HEK293 (cell line): Measurements from ENCODE around the gene ITGA2B.
A peak's percentile ranks its signal among the peaks of the same experiment; 100 is the strongest.

Experiments used
- GFI1B ChIP-seq: fragments of 450-650 bp; formaldehyde crosslinking; IDR thresholded peaks from 2 replicates; pipeline ENCODE4 v1.5.1; 2016; ENCODE audit warnings: missing biosample characterization, missing genetic modification characterization
- GLI4 ChIP-seq: fragments of 450-650 bp; formaldehyde crosslinking; IDR thresholded peaks from 2 replicates; pipeline ENCODE4 v1.5.1; 2016; ENCODE audit warnings: missing biosample characterization, missing genetic modification characterization
- SETDB1 ChIP-seq: IDR thresholded peaks from one replicate; pipeline ENCODE4 v1.6.1; 2017; ENCODE audit warnings: mild to moderate bottlenecking, low read length, moderate library complexity, mixed read lengths; ENCODE audit not compliant: insufficient read length
- ZBTB17 ChIP-seq: fragments of 450-650 bp; formaldehyde crosslinking; IDR thresholded peaks from 2 replicates; pipeline ENCODE4 v1.5.1; 2016; ENCODE audit warnings: missing biosample characterization, missing genetic modification characterization
- ZBTB48 ChIP-seq: fragments of 450-650 bp; formaldehyde crosslinking; IDR thresholded peaks from 2 replicates; pipeline ENCODE4 v1.5.1; 2016; ENCODE audit warnings: missing biosample characterization, missing genetic modification characterization
- ZFP69B ChIP-seq: fragments of 450-650 bp; formaldehyde crosslinking; IDR thresholded peaks from 2 replicates; pipeline ENCODE4 v1.5.1; 2016; ENCODE audit warnings: missing biosample characterization, missing genetic modification characterization
- ZNF10 ChIP-seq: fragments of 450-650 bp; formaldehyde crosslinking; IDR thresholded peaks from 2 replicates; pipeline ENCODE4 v1.5.1; 2017; ENCODE audit warnings: missing biosample characterization, missing genetic modification characterization
- ZNF146 ChIP-seq: fragments of 450-650 bp; formaldehyde crosslinking; IDR thresholded peaks from 2 replicates; pipeline ENCODE4 v1.5.1; 2016; ENCODE audit warnings: missing biosample characterization, missing genetic modification characterization
- ZNF157 ChIP-seq: fragments of 450-650 bp; formaldehyde crosslinking; IDR thresholded peaks from 2 replicates; pipeline ENCODE4 v1.5.1; 2016; ENCODE audit warnings: missing biosample characterization, missing genetic modification characterization
- ZNF2 ChIP-seq: fragments of 450-650 bp; formaldehyde crosslinking; IDR thresholded peaks from 2 replicates; pipeline ENCODE4 v1.5.1; 2016; ENCODE audit warnings: missing biosample characterization, missing genetic modification characterization
- ZNF24 ChIP-seq: fragments of 450-650 bp; formaldehyde crosslinking; IDR thresholded peaks from 2 replicates; pipeline ENCODE4 v1.5.1; 2016; ENCODE audit warnings: missing biosample characterization, missing genetic modification characterization
- ZNF248 ChIP-seq: fragments of 450-650 bp; formaldehyde crosslinking; IDR thresholded peaks from 2 replicates; pipeline ENCODE4 v1.5.1; 2017; ENCODE audit warnings: missing biosample characterization, missing genetic modification characterization
- ZNF514 ChIP-seq: fragments of 450-650 bp; formaldehyde crosslinking; IDR thresholded peaks from 2 replicates; pipeline ENCODE4 v1.5.1; 2016; ENCODE audit warnings: missing biosample characterization, missing genetic modification characterization
- ZNF544 ChIP-seq: fragments of 450-650 bp; formaldehyde crosslinking; IDR thresholded peaks from 2 replicates; pipeline ENCODE4 v1.5.0; 2017; ENCODE audit warnings: missing biosample characterization, missing genetic modification characterization
- ZNF555 ChIP-seq: fragments of 450-650 bp; formaldehyde crosslinking; conservative IDR thresholded peaks from 2 replicates; pipeline ENCODE4 v1.5.1; 2017; ENCODE audit warnings: missing biosample characterization, mild to moderate bottlenecking, missing genetic modification characterization, inconsistent platforms
- ZNF600 ChIP-seq: fragments of 450-650 bp; formaldehyde crosslinking; IDR thresholded peaks from 2 replicates; pipeline ENCODE4 v1.5.1; 2016; ENCODE audit warnings: missing biosample characterization, missing genetic modification characterization
- ZNF629 ChIP-seq: fragments of 450-650 bp; formaldehyde crosslinking; IDR thresholded peaks from 2 replicates; pipeline ENCODE4 v1.5.1; 2017; ENCODE audit warnings: missing biosample characterization, missing genetic modification characterization
- ZNF654 ChIP-seq: fragments of 450-650 bp; formaldehyde crosslinking; IDR thresholded peaks from 2 replicates; pipeline ENCODE4 v1.5.1; 2016; ENCODE audit warnings: low read depth, missing biosample characterization, missing genetic modification characterization
- ZNF768 ChIP-seq: fragments of 450-650 bp; formaldehyde crosslinking; IDR thresholded peaks from 2 replicates; pipeline ENCODE4 v1.5.1; 2018; ENCODE audit warnings: missing biosample characterization, mild to moderate bottlenecking, missing genetic modification characterization
- ZNF843 ChIP-seq: fragments of 450-650 bp; formaldehyde crosslinking; IDR thresholded peaks from 2 replicates; pipeline ENCODE4 v1.5.1; 2016; ENCODE audit warnings: missing biosample characterization, missing genetic modification characterization
- ZSCAN16 ChIP-seq: fragments of 450-650 bp; formaldehyde crosslinking; IDR thresholded peaks from 2 replicates; pipeline ENCODE4 v1.5.1; 2016; ENCODE audit warnings: missing biosample characterization, missing genetic modification characterization
- TF ChIP-seq, protein P1 (sequence below): fragments of 450-650 bp; formaldehyde crosslinking; IDR thresholded peaks from 2 replicates; pipeline ENCODE4 v1.5.1; 2017; ENCODE audit warnings: missing biosample characterization, missing genetic modification characterization
- TF ChIP-seq, protein P2 (sequence below): fragments of 450-650 bp; formaldehyde crosslinking; IDR thresholded peaks from 2 replicates; pipeline ENCODE4 v1.5.0; 2017; ENCODE audit warnings: missing biosample characterization, missing genetic modification characterization, borderline replicate concordance
- TF ChIP-seq, protein P3 (sequence below): fragments of 450-650 bp; formaldehyde crosslinking; IDR thresholded peaks from 2 replicates; pipeline ENCODE4 v1.5.1; 2016; ENCODE audit warnings: missing biosample characterization, missing genetic modification characterization
- TF ChIP-seq, protein P4 (sequence below): fragments of 450-650 bp; formaldehyde crosslinking; IDR thresholded peaks from 2 replicates; pipeline ENCODE4 v1.5.1; 2016; ENCODE audit warnings: missing biosample characterization, missing genetic modification characterization

The ITGA2B gene

DNA sequence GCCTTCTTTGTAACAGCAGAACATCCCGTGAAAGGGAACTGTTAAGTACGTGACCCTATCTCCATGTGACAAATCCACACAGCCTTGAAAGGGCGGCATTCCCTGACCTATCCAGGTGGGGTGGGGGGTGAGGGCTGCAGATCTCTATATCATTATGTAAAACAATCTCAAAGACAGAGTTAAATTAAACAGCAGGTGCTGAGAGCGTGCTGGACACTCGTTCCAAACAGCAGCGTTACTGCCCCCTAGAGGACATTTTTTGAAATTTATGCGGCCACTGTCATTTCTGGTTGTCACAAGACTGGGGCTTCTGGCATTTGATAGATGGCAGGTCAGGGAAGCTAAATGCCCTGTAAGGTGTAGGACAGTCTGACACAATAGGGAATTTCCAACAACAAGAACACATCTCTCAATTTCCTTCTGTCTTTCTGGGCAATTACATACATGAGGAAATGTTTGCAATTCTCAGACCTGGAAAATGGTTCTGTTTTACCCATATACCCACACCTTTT lies 58.1 kb downstream of the ITGA2B start (continued):
- TF ChIP-seq ZNF600 (tag by site-specific recombination) (peak; percentile 74), ZNF555 (no peak), ZNF24 (tag by site-specific recombination) (0 out of 2 replicates have a peak, but pooled peaks have one; percentile 15), ZNF10 (tag by site-specific recombination) (peak; percentile 71; the same call in 1 of the 2 replicates), ZFP69B (tag by site-specific recombination) (no peak), ZBTB48 (no peak), ZNF514 (tag by site-specific recombination) (no peak), ZNF654 (tag by site-specific recombination) (peak; percentile 81), ZNF629 (peak; percentile 20; the same call in 1 of the 2 replicates), GFI1B (tag by site-specific recombination) (no peak), ZNF248 (tag by site-specific recombination) (no peak), ZNF2 (0 out of 2 replicates have a peak, but pooled peaks have one; percentile 18), ZNF544 (tag by site-specific recombination) (no peak), ZBTB17 (tag by site-specific recombination) (0 out of 2 replicates have a peak, but pooled peaks have one; percentile 33), ZNF146 (no peak), SETDB1 (no peak), ZNF768 (tag by site-specific recombination) (no peak), GLI4 (tag by site-specific recombination) (no peak), ZNF843 (no peak), ZNF157 (tag by site-specific recombination) (no peak), ZSCAN16 (no peak)
- TF ChIP-seq, protein P1, sequence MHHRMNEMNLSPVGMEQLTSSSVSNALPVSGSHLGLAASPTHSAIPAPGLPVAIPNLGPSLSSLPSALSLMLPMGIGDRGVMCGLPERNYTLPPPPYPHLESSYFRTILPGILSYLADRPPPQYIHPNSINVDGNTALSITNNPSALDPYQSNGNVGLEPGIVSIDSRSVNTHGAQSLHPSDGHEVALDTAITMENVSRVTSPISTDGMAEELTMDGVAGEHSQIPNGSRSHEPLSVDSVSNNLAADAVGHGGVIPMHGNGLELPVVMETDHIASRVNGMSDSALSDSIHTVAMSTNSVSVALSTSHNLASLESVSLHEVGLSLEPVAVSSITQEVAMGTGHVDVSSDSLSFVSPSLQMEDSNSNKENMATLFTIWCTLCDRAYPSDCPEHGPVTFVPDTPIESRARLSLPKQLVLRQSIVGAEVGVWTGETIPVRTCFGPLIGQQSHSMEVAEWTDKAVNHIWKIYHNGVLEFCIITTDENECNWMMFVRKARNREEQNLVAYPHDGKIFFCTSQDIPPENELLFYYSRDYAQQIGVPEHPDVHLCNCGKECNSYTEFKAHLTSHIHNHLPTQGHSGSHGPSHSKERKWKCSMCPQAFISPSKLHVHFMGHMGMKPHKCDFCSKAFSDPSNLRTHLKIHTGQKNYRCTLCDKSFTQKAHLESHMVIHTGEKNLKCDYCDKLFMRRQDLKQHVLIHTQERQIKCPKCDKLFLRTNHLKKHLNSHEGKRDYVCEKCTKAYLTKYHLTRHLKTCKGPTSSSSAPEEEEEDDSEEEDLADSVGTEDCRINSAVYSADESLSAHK (tag by site-specific recombination), result no peak
- TF ChIP-seq, protein P2, sequence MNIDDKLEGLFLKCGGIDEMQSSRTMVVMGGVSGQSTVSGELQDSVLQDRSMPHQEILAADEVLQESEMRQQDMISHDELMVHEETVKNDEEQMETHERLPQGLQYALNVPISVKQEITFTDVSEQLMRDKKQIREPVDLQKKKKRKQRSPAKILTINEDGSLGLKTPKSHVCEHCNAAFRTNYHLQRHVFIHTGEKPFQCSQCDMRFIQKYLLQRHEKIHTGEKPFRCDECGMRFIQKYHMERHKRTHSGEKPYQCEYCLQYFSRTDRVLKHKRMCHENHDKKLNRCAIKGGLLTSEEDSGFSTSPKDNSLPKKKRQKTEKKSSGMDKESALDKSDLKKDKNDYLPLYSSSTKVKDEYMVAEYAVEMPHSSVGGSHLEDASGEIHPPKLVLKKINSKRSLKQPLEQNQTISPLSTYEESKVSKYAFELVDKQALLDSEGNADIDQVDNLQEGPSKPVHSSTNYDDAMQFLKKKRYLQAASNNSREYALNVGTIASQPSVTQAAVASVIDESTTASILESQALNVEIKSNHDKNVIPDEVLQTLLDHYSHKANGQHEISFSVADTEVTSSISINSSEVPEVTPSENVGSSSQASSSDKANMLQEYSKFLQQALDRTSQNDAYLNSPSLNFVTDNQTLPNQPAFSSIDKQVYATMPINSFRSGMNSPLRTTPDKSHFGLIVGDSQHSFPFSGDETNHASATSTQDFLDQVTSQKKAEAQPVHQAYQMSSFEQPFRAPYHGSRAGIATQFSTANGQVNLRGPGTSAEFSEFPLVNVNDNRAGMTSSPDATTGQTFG (tag by site-specific recombination), result no peak
- TF ChIP-seq, protein P3, sequence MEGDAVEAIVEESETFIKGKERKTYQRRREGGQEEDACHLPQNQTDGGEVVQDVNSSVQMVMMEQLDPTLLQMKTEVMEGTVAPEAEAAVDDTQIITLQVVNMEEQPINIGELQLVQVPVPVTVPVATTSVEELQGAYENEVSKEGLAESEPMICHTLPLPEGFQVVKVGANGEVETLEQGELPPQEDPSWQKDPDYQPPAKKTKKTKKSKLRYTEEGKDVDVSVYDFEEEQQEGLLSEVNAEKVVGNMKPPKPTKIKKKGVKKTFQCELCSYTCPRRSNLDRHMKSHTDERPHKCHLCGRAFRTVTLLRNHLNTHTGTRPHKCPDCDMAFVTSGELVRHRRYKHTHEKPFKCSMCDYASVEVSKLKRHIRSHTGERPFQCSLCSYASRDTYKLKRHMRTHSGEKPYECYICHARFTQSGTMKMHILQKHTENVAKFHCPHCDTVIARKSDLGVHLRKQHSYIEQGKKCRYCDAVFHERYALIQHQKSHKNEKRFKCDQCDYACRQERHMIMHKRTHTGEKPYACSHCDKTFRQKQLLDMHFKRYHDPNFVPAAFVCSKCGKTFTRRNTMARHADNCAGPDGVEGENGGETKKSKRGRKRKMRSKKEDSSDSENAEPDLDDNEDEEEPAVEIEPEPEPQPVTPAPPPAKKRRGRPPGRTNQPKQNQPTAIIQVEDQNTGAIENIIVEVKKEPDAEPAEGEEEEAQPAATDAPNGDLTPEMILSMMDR (tag by site-specific recombination), result 0 out of 2 replicates have a peak, but pooled peaks have one; percentile 47
- TF ChIP-seq, protein P4, sequence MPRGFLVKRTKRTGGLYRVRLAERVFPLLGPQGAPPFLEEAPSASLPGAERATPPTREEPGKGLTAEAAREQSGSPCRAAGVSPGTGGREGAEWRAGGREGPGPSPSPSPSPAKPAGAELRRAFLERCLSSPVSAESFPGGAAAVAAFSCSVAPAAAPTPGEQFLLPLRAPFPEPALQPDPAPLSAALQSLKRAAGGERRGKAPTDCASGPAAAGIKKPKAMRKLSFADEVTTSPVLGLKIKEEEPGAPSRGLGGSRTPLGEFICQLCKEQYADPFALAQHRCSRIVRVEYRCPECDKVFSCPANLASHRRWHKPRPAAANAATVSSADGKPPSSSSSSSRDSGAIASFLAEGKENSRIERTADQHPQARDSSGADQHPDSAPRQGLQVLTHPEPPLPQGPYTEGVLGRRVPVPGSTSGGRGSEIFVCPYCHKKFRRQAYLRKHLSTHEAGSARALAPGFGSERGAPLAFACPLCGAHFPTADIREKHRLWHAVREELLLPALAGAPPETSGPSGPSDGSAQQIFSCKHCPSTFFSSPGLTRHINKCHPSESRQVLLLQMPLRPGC (tag by site-specific recombination), result no peak
- TF ChIP-seq, all 188 proteins: peak for 12
